SK-N-SH (cell line): ENCODE measurements around the gene DMD.

Experiments
- CHD2 ChIP-seq: fragments of 150-350 bp; IDR thresholded peaks from 2 replicates; pipeline ENCODE4 v1.6.1; 2018; ENCODE audit warnings: low read length; ENCODE audit not compliant: partially characterized antibody
- EP300 ChIP-seq, 2 experiments: IDR thresholded peaks; 2 replicates each; pipeline versions ENCODE4 v1.4.0 to v1.6.1; 2012; ENCODE audit warnings: borderline replicate concordance in 1 of 2, low read depth in 1 of 2, low read length in 1 of 2
- NFIC ChIP-seq: IDR thresholded peaks from 2 replicates; pipeline ENCODE4 v1.4.0; 2012; ENCODE audit warnings: borderline replicate concordance
- NRF1 ChIP-seq: IDR thresholded peaks from 2 replicates; pipeline ENCODE4 v1.6.1; 2012; ENCODE audit warnings: low read depth, mild to moderate bottlenecking, low read length
- POLR2AphosphoS5 ChIP-seq: IDR thresholded peaks from 2 replicates; pipeline ENCODE4 v1.6.1; 2012; ENCODE audit warnings: low read depth, low read length
- RAD21 ChIP-seq: IDR thresholded peaks from 2 replicates; pipeline ENCODE4 v1.6.1; 2012; ENCODE audit warnings: mild to moderate bottlenecking, low read length

GRCh38 chrX:32448320-32448719 lies 763.0 kb downstream of the DMD start:
- TF ChIP-seq RAD21 (no peak), NRF1 (no peak), EP300 (IDR thresholded peaks at IDR 0.05; ENCODE audit: borderline replicate concordance in 1 of 2, low read depth in 1 of 2, low read length in 1 of 2) (no peak), POLR2AphosphoS5 (no peak), NFIC (no peak), CHD2 (no peak)
